PC-3 (cell line): ENCODE measurements around the gene FGF18. TPM values are rescaled to one million over a fixed set of nuclear protein-coding genes. Genes with fewer than 3 reads are reported as not detected.

Source experiments
- ATAC-seq: fragments of 200-7000 bp; cut with Tn5 transposase; 2 replicates; pipeline ENCODE4 v1.9.1; 2020; ENCODE audit warnings: mild to moderate bottlenecking, moderate library complexity
- BruUV-seq: library from RNA; stranded (reverse); fragments of 400-500 nt; replicated peaks from 2 replicates; lab custom pipeline; 2021; lab: Mats Ljungman, UMichigan
- CTCF ChIA-PET: fragments of 300-600 bp; sonication (Branson Sonifier 250); formaldehyde crosslinking; loops from one replicate; lab custom pipeline; 2022; ENCODE audit warnings: antibody characterized with exemption; lab: Charles Lee
- POLR2A ChIA-PET: fragments of 300-600 bp; sonication (Branson Sonifier 250); formaldehyde crosslinking; loops from one replicate; lab custom pipeline; 2022; ENCODE audit warnings: antibody characterized with exemption; ENCODE audit not compliant: unreplicated experiment; lab: Charles Lee
- DNase-seq: peaks from one replicate; pipeline ENCODE4 v3.0.0-alpha.2; 2015
- H2AFZ ChIP-seq: fragments of 300-600 bp; sonication (generic); 2 replicates; pipeline ENCODE4 v1.6.0; 2016; ENCODE audit warnings: antibody characterized with exemption, low read length
- H3F3A ChIP-seq: fragments of 300-600 bp; sonication (generic); one replicate; pipeline ENCODE4 v1.6.0; 2017; ENCODE audit warnings: antibody characterized with exemption, low read length, control low read depth, mild to moderate bottlenecking; ENCODE audit not compliant: unreplicated experiment
- H3K27ac ChIP-seq: fragments of 300-600 bp; sonication (generic); 2 replicates; pipeline ENCODE4 v1.5.1; 2016; ENCODE audit warnings: mild to moderate bottlenecking, low read length
- H3K27me3 ChIP-seq: fragments of 300-600 bp; sonication (generic); 2 replicates; pipeline ENCODE4 v1.6.1; 2016; ENCODE audit warnings: low read length, mixed read lengths
- H3K36me3 ChIP-seq: fragments of 300-600 bp; sonication (generic); 2 replicates; pipeline ENCODE4 v1.6.1; 2016; ENCODE audit warnings: low read depth, mixed run types, low read length, mixed read lengths
- H3K4me1 ChIP-seq: fragments of 300-600 bp; sonication (generic); 2 replicates; pipeline ENCODE4 v1.5.1; 2016; ENCODE audit warnings: low read length; ENCODE audit not compliant: insufficient read depth
- H3K4me2 ChIP-seq: fragments of 300-600 bp; sonication (generic); 2 replicates; pipeline ENCODE4 v1.6.0; 2016; ENCODE audit warnings: low read length
- H3K4me3 ChIP-seq: fragments of 300-600 bp; sonication (generic); 2 replicates; pipeline ENCODE4 v1.5.1; 2016; ENCODE audit warnings: mild to moderate bottlenecking, low read length, mixed read lengths
- H3K79me2 ChIP-seq: fragments of 300-600 bp; sonication (generic); 2 replicates; pipeline ENCODE4 v1.6.1; 2017; ENCODE audit warnings: low read length, mixed read lengths
- H3K9ac ChIP-seq: fragments of 300-600 bp; sonication (generic); 2 replicates; pipeline ENCODE4 v1.6.0; 2016; ENCODE audit warnings: mild to moderate bottlenecking, low read length
- H3K9me2 ChIP-seq: fragments of 300-600 bp; sonication (generic); replicated peaks from 2 replicates; pipeline ENCODE4 v1.6.1; 2016; ENCODE audit warnings: mixed run types, low read length, mixed read lengths
- H3K9me3 ChIP-seq: fragments of 300-600 bp; sonication (generic); 2 replicates; pipeline ENCODE4 v1.6.1; 2016; ENCODE audit warnings: low read length, mixed read lengths
- H4K20me1 ChIP-seq: fragments of 300-600 bp; sonication (generic); 2 replicates; pipeline ENCODE4 v1.6.1; 2016; ENCODE audit warnings: low read length, mixed read lengths
- EZH2 ChIP-seq: fragments of 300-600 bp; sonication (generic); IDR thresholded peaks from one replicate; pipeline ENCODE4 v1.6.1; 2017; ENCODE audit warnings: antibody characterized with exemption, mild to moderate bottlenecking, low read length; ENCODE audit not compliant: unreplicated experiment
- EZH2phosphoT487 ChIP-seq: fragments of 300-600 bp; sonication (generic); IDR thresholded peaks from 2 replicates; pipeline ENCODE4 v1.6.1; 2018; ENCODE audit warnings: mild to moderate bottlenecking, antibody characterized with exemption, low read length, borderline replicate concordance
- intact Hi-C: fragments of 100-400 bp; cut with micrococcal nuclease; formaldehyde crosslinking; loops from 2 replicates; pipeline ENCODE4 v1.9.0; 2023
- total RNA-seq: library from RNA; depleted of rRNA; stranded (reverse); fragments of >200 nt; gene quantifications from 2 replicates; pipeline ENCODE4 v1.2.3, GENCODE V29; 2014
- TF ChIP-seq, protein P1 (sequence below): fragments of 300-600 bp; sonication (generic); conservative IDR thresholded peaks from 2 replicates; pipeline ENCODE4 v1.5.1; 2017; ENCODE audit warnings: antibody characterized with exemption, low read depth, mild to moderate bottlenecking, low read length

Gene FGF18
- total RNA-seq, 1 experiment from 2014 or later: 0.26 TPM

GRCh38 chr5:171428168-171428696 is 8.8 kb downstream of the FGF18 start:
- H3F3A ChIP-seq: no peaks in the 10 kb centered on the region
- H3K27ac ChIP-seq: no peak overlapping the region
- ChIA-PET CTCF (no interaction called here), POLR2A (no interaction called here)
- H2AFZ ChIP-seq: no peak overlapping the region
- no peak for TF ChIP-seq EZH2
- TF ChIP-seq EZH2phosphoT487: no peak
- TF ChIP-seq, protein P1, sequence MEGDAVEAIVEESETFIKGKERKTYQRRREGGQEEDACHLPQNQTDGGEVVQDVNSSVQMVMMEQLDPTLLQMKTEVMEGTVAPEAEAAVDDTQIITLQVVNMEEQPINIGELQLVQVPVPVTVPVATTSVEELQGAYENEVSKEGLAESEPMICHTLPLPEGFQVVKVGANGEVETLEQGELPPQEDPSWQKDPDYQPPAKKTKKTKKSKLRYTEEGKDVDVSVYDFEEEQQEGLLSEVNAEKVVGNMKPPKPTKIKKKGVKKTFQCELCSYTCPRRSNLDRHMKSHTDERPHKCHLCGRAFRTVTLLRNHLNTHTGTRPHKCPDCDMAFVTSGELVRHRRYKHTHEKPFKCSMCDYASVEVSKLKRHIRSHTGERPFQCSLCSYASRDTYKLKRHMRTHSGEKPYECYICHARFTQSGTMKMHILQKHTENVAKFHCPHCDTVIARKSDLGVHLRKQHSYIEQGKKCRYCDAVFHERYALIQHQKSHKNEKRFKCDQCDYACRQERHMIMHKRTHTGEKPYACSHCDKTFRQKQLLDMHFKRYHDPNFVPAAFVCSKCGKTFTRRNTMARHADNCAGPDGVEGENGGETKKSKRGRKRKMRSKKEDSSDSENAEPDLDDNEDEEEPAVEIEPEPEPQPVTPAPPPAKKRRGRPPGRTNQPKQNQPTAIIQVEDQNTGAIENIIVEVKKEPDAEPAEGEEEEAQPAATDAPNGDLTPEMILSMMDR: no peak
- no peak for ATAC-seq
- no peaks in the 10 kb centered on the region for H3K79me2 ChIP-seq
- H3K4me1 ChIP-seq: no peaks in the 10 kb centered on the region
- no peaks in the 10 kb centered on the region for H3K9me2 ChIP-seq
- BruUV-seq: no TSS peak
- H3K9ac ChIP-seq: no peak overlapping the region
- H3K4me2 ChIP-seq: no peak overlapping the region
- no peaks in the 10 kb centered on the region for H3K36me3 ChIP-seq
- H4K20me1 ChIP-seq: no peaks in the 10 kb centered on the region
- H3K4me3 ChIP-seq: no peak overlapping the region
- no peaks in the 10 kb centered on the region for H3K9me3 ChIP-seq
- intact Hi-C loops: no loop called here
- no peak for DNase-seq
- no peaks in the 10 kb centered on the region for H3K27me3 ChIP-seq

DNA sequence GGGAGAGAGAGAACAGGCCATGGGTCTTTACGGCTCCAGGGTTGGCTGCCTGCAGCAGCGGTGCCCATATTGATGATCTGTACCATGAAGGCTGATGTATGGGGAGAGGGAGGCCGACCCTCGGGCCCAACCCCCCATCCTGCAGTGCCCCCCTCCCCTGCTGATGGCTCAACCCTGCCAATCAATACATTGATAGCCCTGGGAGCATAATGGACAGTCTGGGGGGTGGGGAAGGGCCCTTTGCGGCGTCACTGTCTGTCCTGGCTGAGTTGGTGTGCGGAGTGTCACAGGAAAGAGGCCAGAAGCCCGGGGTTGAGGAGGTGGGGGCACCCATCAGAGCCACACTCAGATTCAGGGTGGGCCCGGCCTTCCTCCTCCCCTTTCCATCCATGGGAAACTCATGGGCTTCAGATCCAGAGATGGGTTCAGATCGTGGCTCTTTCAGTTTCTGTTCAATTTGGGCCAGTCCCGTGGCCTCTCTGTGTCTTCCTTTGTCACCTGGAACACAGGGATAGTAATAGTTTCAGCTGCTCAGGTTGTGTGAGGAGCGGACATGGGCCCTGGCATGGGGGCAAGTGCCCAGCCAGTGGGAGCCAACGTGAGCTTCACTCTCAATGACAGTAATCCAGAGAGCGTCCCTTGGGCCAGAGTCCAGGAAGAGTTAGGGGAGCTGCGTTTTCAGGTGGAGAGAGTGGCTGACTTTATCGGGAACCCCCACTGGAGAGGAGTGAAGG is 9.5 kb downstream of the FGF18 start:
- Histone ChIP-seq H3K79me2 (no peaks in the 10 kb centered on the region), H3F3A (no peaks in the 10 kb centered on the region), H3K9ac (no peak overlapping the region), H3K4me1 (no peaks in the 10 kb centered on the region), H3K36me3 (no peaks in the 10 kb centered on the region), H3K4me3 (no peak overlapping the region), H4K20me1 (no peaks in the 10 kb centered on the region), H3K9me3 (no peaks in the 10 kb centered on the region), H3K27me3 (no peaks in the 10 kb centered on the region), H3K4me2 (no peak overlapping the region), H3K9me2 (no peaks in the 10 kb centered on the region), H3K27ac (no peak overlapping the region), H2AFZ (no peak overlapping the region)
- ChIA-PET CTCF (no interaction called here), POLR2A (no interaction called here)
- TF ChIP-seq, protein P1: no peak
- TF ChIP-seq EZH2phosphoT487: no peak
- no peak for TF ChIP-seq EZH2
- ATAC-seq (no peak), DNase-seq (no peak)
- no TSS peak for BruUV-seq
- intact Hi-C loops: no loop called here

DNA sequence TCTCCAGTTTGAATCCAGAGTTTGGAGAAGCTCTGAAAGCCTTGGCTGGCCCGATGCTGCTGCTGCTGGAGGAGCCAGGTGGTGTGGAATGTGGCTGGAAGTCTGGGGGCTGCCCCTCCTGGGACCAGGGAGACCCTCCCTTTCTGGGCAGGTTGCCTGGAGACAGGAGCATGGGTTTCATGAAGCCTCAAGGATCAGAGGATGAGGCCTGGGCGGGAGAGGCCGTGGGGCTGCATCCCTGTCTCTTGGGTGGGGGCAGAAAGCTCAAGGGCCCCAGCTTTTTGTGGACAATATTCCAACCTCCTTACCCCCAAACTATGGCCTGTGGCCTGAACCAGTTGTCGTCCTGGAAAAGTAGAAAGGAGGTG is 10.1 kb downstream of the FGF18 start:
- no peak for TF ChIP-seq EZH2
- TF ChIP-seq, protein P1: no peak
- no peak for TF ChIP-seq EZH2phosphoT487
- Histone ChIP-seq H3K36me3 (no peaks in the 10 kb centered on the region), H3K4me2 (no peak overlapping the region), H3K9ac (no peak overlapping the region), H3K4me3 (no peak overlapping the region), H3F3A (no peaks in the 10 kb centered on the region), H3K4me1 (no peaks in the 10 kb centered on the region), H3K79me2 (no peaks in the 10 kb centered on the region), H3K27ac (no peak overlapping the region), H3K9me3 (no peaks in the 10 kb centered on the region), H4K20me1 (no peaks in the 10 kb centered on the region), H3K27me3 (no peaks in the 10 kb centered on the region), H3K9me2 (no peaks in the 10 kb centered on the region), H2AFZ (no peak overlapping the region)
- POLR2A ChIA-PET: no interaction called here
- no peak for ATAC-seq
- intact Hi-C loops: no loop called here
- no peak for DNase-seq
- no TSS peak for BruUV-seq
- CTCF ChIA-PET: no interaction called here
